ENCODE data around the gene FADS6.

FADS6 gene

DNA sequence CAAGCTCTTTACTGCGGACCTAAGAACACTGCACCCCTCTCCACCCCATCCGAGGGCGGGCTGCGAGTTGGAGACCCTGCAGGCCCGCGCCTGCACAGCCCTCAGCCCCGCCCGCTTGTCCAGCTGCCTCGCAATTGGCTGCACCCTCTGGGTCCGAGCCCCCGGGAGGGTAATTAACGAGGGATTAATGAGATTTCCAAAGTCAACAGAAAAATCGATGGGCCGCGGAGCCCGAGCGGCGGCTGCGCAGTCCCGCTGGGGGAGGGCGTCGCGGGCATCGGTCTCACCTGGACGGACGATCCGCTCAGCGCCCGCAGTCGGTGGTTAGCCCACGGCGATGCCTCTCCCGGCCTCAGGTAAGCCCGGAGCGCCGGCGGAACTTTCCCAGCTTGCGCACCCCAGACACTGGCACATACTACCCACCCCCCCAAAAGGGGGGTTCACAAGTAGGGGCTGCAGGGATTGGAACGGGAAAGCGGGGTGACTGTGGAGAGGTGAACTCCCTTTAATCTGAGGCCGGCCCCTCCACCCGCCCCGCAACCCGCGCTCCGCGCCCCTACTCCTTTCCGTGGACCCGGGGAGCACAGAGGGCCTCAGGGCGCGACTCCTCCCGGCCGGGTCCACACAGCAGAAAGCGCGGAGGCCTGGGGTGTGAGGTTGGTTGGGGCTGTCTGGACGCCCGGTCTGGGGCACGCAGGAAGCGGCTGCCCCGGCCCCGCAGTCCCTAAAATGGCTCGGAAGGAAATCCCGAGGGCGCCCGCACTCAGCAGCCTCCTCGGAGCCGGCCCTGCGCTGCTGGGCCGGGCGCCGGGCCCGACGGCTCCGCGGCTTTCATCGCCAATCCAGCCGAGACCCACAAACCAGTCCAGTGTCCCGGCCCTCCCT is 42.4 kb upstream of the FADS6 start, which contains the start of gene OTOP3:
Gene OTOP3, plus strand, starts transcription at position 314 of the 885 bp plus-strand sequence. Its CDS starts 24 bp downstream, at position 338.
- no peak within 1 kb of the TSS for H3K4me3 ChIP-seq (replicated peaks; ENCODE audit: low read depth, low read length)
- no peak for TF ChIP-seq CTCF (IDR thresholded peaks at IDR 0.05; ENCODE audit: low read depth, low read length, missing control alignments)

DNA sequence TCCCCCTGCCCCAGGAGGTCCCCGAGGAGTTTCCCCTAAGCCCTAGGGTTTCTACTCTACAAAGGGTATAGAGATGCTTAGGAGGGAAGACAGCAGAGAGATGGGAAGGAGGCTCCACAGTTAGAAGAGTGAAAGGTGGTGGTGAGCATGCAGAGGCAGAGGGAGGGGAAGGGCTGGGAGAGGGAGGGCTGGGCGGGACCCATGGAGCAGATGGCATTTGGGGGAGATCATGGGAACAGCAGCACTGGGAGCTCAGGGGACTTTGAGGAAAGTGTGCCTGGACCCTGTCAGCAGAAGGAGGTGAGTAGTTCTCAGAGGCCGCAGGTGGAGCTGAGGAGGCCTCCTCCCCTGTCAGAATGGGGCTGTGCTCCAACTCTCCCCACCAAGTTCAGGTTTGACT is 41.6 kb upstream of the FADS6 start:
- no peak overlapping the region for H3K4me3 ChIP-seq (replicated peaks; ENCODE audit: low read depth, low read length)
- TF ChIP-seq CTCF (IDR thresholded peaks at IDR 0.05; ENCODE audit: low read depth, low read length, missing control alignments) = no peak
- DNase-seq (ENCODE audit: extremely low read depth, low read depth) = no peak

More for the DNA sequence above, 42.4 kb upstream of the FADS6 start, which contains the start of gene OTOP3:
- no peak for DNase-seq (ENCODE audit: extremely low read depth, low read depth)

- no peak for DNase-seq (ENCODE audit: extremely low read depth, low read depth)
- no peak for TF ChIP-seq CTCF (IDR thresholded peaks at IDR 0.05; ENCODE audit: low read depth, low read length, missing control alignments)
- H3K4me3 ChIP-seq (replicated peaks; ENCODE audit: low read depth, low read length) = no peak overlapping the region
Observed at GRCh38 chr17:74930535-74931036, 37.2 kb upstream of the FADS6 start.

DNA sequence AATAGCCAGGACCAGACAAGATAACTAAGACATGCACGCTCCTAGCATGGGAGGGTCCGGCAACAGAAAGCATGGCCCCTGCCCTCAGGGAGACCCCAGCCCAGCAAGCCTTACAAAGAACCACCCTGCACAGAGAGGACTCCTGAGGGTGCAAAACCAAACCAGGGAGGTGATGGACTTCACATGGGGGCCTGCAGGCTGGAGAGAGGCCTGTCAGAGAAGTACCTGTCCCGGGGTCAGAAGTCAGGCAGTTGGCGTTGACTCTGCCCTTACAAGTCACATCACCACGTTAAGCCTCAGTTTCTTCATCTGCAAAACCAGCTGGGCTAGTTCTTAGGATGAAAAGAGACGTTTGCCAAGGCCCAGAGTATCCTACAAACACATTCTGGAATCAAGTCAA is 35.4 kb upstream of the FADS6 start:
- DNase-seq (ENCODE audit: extremely low read depth, low read depth) = no peak
- no peak overlapping the region for H3K4me3 ChIP-seq (replicated peaks; ENCODE audit: low read depth, low read length)
- no peak for TF ChIP-seq CTCF (IDR thresholded peaks at IDR 0.05; ENCODE audit: low read depth, low read length, missing control alignments)

DNA sequence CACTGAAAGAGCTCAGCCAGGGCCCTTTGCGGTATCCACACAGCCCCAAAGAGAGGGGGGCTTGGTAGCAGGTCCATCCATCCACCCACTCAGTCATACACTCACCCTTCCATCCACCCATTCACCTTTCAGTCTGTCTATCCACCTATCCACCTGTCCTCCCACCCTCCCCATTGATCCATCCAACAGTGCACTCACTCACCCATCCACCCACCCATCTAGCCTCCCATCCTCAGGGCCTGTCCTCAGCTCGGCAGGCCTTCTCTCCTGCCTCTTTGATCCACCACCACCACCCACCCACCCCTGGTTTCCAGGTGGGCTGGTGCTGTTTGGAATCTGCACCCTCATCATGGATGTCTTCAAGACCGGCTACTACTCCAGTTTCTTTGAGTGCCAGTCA is 31.8 kb upstream of the FADS6 start:
- no peak for TF ChIP-seq CTCF (IDR thresholded peaks at IDR 0.05; ENCODE audit: low read depth, low read length, missing control alignments)
- H3K4me3 ChIP-seq (replicated peaks; ENCODE audit: low read depth, low read length) = no peak overlapping the region
- DNase-seq (ENCODE audit: extremely low read depth, low read depth) = no peak

GRCh38 chr17:74924250-74924948 is 31.0 kb upstream of the FADS6 start, which contains the start of gene OTOP2:
Gene OTOP2, plus strand, starts transcription at chr17:74924273. Its CDS starts 360 bp downstream, at chr17:74924633.
- H3K4me3 ChIP-seq (replicated peaks; ENCODE audit: low read depth, low read length) = no peak within 1 kb of the TSS
- no peak for DNase-seq (ENCODE audit: extremely low read depth, low read depth)
- no peak for TF ChIP-seq CTCF (IDR thresholded peaks at IDR 0.05; ENCODE audit: low read depth, low read length, missing control alignments)
